Thyroid gland (tissue), 4 donors: Measurements from ENCODE around the gene PWP2.
"Not testable (repeated sequence)": the region's sequence is repeated elsewhere in the genome, so short reads cannot be mapped to it uniquely, and the experiment has no call there.

Source experiments
- CTCF ChIP-seq, 6 experiments: fragments of 200-600 bp in 3 of 6; fragments of 450-650 bp in 3 of 6; sonication (generic) in 3 of 6; IDR thresholded peaks; one replicate each; pipeline ENCODE4 v1.5.1; 2016 to 2019; ENCODE audit warnings: antibody characterized with exemption in 6 of 6, mild to moderate bottlenecking in 2 of 6, inconsistent platforms in 1 of 6, moderate library complexity in 1 of 6
- POLR2A ChIP-seq, 2 donors: fragments of 450-650 bp; IDR thresholded peaks; one replicate each; pipeline ENCODE4 v1.6.1; 2017; ENCODE audit warnings: antibody characterized with exemption in 2 of 2, mild to moderate bottlenecking in 2 of 2, moderate library complexity in 1 of 2

GRCh38 chr21:44159349-44160297 is 52.4 kb downstream of the PWP2 start:
- not testable (repeated sequence) for TF ChIP-seq CTCF, POLR2A (IDR thresholded peaks at IDR 0.05)
